GM21390 (cell line): Measurements from ENCODE around the gene CFAP77.

ENCODE experiments used
- ATAC-seq: cut with Tn5 transposase; IDR thresholded peaks from one replicate; pipeline ENCODE4 v1.9.1; 2021; ENCODE audit not compliant: unreplicated experiment

Gene CFAP77

DNA sequence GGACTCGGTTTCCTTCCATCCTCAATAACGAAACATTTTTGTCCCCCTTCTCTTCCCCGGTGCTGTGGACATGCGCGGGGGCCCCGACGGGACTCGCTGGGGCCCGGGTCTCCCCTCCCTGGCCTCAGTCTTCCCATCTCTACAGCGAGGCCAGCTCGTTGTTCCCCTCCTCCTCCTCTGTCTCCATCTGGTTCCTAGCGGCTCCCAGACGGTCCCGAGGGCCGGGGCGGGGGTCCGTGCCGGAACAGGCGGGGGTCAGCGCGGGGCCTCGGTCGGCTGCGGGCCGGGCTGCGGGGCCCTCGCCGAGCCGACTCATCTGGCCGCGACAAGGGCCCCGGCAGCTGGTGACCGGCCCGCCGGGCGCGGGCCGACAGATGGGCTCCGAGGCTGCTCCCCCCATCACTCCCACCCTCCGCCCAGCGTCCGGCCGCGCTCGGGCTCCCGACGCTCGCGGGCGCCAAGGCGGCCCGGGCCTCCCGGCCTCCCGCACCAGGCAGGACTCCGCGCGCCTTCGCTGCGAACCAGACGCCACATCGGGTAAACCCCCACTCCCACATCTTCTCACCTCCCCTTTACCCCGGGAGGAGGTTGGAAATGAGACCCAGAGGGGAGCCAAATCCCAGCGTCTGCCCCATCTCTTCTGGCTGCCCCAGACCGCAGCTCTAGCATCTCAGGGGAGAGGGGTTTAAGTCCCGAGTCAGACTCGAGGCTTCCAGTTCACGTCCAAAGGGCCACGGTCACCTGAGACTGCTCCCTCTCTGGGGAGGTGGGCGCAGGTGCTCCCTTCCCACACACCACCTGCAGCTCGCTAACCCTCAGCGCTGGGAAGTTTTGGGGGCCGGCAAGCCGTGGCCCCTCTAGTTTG is 180.5 kb downstream of the CFAP77 start:
- ATAC-seq: no peak

DNA sequence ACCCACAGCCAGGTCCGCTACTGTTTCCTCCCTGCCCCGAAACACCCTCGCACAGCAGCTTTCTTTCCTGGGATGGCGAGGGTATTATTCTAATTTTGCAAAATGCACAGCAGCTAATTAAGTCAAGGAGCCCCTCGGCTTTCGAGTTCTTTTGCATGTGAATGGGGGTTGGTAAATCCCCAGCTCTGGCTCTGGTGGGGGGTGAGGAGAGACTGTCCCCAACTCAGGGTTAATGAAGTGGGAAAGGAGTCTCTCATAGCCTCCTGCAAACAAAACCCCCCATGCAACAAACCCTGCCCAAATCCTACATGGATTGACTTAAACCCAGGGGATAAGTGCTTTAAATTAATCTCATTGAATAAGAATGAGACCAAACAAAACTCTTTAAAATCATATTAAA is 181.2 kb downstream of the CFAP77 start:
- no peak for ATAC-seq

DNA sequence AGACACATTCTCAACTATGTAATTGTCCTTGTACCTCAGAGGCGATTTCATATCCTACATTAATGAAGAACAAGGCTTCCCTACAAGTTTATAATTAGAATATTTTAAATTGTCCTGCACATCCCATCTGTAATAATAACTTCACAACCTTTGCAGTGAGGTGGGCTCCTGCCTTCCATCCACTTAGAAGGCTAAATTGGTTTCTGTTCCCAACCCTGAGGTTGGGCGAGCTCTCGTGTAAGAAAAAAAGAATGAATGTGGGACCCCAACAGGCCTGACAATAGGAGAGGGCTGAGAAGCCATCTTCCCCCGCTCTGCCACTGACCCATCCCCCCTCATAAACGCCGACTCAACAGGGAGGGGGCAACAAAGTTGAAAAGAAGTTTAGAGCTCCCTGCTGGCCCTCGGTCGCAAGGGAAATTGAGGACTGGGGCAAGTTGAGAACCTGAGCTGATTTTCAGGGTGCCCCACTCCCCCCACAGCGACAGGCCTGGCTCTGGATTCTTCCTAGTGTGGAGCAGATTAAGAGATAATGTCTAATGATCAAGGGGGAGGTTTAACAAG is 181.8 kb downstream of the CFAP77 start:
- no peak for ATAC-seq

DNA sequence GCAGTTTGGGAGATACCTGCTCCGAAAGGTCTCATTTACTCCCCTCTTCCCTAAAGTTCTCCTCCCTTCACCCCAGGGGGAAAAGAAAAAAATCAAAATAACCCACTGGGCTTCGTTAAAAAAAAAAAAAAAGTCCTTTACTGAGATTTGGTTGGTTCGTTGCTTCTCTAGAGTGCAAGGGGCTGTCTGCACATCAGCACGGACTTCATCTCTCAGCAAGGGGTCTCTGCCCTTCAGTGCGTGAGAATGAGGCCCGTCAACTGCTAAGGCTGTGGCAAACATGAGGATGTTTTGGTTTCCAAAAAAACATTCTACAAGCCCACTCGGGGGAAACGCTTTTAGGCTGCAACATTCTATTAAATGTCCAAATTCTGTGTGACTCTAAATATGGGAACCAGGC is 182.4 kb downstream of the CFAP77 start:
- ATAC-seq: no peak

DNA sequence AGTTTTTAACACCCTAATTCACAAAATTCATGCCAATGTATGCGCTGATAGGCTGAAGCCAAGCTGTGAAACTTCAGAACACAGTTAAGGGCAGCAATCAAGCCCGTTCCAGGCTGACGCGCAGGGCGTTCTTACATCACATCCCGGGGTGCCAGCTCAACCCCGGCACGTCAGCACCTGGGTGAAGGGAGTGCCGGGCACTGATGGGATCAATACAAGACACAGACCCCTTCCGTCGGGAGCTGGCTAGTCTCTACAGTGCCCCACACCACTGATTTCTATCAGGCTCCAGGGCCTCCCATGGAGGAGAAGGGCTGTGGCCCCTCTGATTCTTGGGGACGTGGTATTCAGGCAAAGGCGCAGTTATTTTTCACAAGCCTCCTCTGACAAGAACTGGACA is 184.4 kb downstream of the CFAP77 start:
- ATAC-seq: no peak

DNA sequence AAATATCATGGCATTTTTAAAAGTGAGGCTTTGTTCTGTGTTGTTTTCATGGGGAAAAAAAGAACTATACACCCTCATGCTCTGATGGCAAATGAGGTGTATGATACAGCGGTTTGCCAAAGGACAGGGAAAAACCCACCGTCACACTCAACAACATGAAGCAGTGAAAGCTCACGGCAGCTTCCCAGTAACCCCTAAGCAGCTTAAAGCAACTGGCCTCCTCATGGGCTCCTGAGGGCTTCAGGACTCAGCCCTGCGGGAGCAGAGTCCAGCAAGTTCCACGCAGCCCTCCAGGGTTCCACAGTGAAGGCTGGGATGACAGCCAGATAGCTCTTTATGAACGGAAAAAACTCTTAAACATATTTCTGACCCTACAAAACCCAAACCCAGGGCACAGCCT is 185.3 kb downstream of the CFAP77 start:
- ATAC-seq: no peak

DNA sequence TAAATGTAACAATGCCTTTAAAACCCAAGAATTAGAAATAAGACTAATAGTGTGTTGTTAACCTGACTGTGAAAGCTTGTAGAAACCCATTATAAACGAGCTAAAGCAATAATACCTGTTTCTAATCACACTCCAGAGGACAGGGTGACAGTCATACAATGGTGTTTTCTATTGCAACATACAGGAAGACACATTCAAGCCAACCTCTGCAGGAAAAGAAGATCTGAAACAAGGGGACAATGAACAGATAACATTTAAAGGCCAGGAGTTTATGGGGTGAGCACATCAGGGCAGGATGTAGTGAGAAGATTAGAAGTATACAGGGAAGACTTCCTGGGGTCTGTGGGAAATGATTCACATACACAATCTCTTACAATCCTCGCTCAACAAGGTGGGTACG is 186.2 kb downstream of the CFAP77 start:
- no peak for ATAC-seq

DNA sequence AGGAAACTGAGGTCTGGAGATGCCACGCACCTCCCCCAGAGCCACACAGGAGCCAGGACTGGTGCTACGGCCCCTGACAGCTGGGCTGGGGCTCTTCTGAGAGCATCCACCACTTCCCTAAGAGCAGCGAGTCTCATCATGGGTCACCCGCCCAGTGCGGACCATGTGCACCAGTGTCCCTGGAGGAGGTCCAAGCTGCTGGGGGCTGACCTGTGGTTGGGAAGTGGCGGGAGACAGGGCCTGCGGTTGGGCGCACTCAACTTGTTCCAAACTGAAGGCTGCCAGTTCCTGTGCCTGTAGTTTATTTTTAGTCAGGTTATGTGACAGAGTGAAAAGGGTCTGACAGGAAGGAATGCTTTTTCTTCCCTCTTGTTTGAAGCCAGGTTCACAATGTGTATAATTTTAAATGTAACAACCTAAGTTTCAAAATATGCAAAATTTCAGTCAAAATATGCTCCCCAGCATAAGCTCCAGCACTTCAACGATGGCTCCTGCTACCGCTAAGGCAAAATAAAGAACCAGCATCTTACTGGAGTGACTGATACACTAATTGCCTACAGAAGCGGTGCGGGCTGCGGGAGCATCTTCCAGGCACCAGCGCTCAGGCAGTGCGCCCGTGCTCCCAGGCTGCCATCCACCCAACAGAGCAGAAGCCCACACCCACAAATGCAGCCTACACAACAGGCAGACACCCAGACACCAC is 187.2 kb downstream of the CFAP77 start:
- ATAC-seq: no peak

DNA sequence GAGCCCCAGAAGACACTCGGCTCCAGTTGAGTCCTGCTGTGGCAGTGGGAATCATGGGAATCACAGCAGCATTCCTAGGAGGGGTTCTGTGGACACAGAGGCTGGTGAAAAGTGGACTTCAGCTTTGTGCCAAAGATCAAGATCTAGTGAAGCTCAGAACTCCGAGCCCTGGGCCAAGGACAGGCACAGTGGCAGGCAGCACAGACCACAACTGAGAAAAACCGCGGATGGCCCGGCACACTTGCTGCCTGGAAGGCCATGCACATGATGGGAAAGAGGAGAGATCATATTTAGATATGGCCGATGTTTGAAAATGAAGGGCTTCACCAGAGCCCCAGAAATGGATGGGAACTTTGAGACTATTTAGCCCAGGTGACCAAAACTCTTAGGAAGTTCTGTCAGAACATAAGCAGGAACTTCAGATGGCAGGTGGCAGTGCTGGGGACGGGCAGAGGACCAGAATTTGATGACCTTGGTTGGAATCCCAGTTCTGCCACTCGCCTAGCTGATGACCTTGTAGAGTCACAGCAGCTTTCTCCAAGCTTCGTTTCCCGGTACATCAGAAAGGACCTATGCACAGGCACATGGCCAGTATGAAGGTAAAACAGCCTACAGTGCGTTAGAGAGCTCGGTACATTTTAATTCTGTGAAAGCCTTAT is 190.4 kb downstream of the CFAP77 start:
- no peak for ATAC-seq

DNA sequence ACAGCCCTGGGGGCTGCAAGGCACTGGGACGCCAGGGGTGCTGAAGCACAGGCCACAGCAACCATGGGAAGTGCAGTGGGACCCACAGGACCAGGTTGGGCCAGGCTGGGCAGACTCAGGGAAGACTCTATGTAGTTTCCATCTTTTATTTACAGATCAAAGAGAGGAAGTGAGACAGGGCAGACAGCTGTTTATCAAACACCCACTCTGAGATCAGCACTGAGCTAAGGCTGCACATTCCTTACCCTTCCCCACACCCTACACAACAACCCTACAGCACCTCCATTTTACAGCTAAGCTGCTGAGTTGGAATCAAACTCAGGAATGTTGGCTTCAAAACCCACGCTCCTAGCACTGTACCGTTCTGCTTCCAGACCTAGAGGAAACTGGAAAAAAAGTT is 192.2 kb downstream of the CFAP77 start:
- no peak for ATAC-seq

DNA sequence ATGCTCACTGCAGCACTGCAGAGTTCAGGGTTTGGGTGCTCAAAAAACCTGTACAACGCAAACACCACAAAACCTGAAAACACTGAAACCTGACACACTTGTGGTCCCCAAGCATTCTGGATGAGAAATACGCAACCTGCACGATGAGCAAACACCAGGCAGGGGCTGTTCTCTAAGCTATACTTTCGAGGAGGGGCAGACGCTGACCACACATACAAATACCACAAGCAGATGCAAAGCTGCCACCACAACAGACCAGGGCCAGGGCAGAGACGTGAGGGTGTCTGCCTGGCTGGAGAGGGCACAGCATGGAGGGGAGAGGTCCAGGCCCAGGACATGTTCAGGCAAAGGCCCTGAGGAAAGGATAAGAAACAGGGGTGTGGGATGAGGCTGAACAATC is 195.4 kb downstream of the CFAP77 start:
- ATAC-seq: no peak

DNA sequence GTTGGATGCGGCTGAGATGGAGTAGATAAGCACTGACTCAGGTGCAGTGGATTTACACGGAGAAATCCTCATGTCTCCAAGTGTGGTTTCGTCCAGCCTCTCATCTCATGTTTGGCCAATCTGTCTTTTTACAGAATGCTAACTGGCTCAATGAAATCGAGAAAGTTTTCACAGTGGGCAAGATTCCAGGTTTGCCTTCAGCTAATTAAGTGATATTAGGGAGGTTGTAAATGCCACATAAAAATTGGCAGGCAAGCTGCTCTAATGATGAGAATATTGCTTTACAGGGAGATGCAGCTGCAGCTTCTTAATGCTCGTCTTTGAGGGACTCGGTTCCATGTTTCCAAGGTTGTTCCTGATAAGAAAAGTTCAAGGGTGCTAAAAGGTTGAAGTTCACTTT is 196.1 kb downstream of the CFAP77 start:
- no peak for ATAC-seq

DNA sequence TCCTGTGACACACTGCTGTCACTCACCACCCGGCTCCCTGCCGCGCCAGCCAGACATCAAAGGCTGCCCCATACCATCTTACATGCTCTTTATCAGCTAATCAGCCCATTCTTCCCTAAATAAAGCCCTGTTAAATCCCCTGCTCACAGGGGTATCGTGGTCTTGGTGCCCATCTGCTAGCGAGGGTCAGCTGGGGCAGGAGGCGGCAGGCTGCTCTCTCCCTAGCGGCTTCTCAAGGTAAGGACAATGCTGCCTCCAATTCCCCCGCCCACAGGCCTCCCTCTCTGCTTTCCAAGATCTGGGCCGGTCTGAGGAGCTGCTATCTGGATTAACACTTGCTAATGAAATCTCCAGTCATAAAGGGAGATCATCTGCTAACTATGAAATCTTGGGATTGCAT is 199.2 kb downstream of the CFAP77 start:
- ATAC-seq: no peak

DNA sequence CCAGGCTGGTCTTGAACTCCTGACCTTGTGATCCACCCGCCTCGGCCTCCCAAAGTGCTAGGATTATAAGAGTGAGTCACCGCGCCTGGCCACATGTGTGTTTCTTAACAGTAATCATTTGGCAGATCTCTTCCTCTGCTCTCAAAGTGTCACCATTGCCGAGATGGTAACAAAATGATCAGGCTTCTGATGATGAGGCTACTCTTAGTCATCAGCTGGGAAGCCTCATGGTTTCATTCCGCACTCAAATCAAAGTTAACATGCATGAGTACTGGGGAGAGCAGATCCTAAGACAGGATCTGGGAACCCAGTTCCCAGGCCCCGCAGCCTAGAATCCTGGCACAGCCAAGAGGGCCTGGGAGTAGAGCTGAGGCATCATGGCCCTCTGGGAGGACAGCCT is 199.8 kb downstream of the CFAP77 start:
- ATAC-seq: no peak

DNA sequence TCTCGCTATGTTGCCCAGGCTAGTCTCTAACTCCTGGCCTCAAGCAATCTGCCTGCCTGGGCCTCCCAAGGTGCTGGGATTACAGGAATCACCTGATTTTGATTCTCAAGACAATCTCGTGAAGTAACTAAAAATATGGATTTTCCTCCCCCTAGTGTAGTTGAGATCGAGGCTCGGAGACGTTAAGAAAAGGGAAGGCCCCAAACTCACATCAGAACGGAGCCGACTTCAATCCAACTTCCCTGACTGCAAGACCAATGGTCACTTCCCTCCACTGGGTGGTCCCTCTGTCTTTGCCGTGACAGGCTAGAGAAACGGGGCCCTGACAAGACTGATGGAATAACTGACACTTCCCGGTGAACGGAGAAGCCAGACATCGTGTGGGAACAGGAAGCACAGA is 200.7 kb downstream of the CFAP77 start:
- ATAC-seq: no peak

DNA sequence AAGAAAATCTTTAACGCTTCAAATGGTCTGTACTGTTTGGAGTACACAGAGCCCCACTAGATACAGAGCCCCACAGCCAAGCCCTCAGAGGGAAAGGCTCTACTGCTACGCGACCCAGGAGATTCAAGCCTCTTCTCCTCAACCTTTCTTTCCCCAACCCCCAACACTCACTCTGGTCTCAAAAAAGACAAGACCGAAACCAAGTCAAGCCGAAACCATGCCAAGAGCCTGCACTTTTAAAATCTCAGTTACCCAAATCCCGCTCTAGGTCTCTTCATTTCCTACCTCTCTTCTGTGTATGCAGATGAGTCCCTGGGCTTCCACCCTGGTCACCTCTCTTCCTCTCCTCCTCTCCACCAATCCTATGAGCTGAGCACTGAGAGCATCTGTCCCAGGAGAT is 204.3 kb downstream of the CFAP77 start:
- no peak for ATAC-seq

DNA sequence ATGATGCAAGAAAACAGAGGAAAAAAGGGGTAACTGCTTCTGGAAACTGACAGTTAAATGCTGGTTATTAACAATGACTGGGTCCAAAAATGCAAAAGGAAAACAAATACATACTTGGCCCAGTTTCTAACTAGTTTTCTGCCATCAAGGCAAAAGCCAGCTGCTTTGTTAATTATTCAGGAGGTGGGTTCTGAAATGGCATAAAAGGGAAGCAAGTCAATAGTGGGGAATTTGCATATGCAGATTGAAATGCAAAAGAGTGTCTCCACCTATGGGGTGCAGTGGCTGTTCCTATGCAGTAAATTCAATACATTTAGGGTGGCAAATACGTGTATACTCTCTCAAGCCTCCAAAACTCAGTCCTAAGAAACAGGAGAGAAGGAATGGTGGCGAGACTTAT is 205.8 kb downstream of the CFAP77 start:
- ATAC-seq: no peak

DNA sequence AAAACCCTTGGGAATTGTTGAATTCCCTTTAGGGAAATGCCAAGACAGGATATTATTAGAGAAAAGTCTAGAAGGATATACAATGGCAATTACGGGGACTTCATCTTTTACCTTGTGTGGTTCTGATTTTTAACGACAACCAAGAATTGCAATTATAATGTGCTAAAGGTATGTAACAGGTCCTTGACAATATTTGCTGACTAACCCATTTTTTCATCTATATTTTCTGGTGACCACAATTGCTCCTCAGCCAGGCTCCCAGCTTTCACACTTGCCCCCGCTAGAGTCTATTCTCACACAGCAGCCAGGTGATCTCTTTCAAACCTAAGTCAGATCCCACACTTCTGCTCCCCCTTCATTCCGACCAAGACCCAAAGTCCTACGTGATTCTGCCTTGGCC is 206.7 kb downstream of the CFAP77 start:
- no peak for ATAC-seq

DNA sequence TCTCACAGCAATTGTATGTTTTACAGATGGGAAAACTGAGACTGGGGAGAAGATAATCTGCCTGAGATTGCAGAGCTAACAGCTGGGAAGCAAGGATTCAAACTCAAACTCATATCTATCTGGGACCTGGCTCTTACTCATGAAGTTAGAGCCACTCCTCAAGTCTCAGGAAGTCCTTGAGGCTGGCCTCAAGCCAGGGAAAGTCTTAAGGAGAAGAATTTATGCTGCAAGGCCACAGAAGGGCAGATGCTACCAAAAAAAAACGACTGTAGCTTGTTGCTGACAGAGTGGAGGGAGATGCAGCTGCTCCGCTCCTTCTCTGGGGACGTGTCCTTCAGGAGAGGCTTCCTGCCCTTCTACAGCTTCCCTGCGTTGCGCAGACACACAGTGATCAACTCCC is 212.1 kb downstream of the CFAP77 start:
- ATAC-seq: no peak
